ENCODE measurements around the gene SLC6A13. TPM values are rescaled to one million over a fixed set of nuclear protein-coding genes. Genes with fewer than 3 reads are reported as not detected.

Gene SLC6A13
- total and polyA plus RNA-seq, 10 of the 15 experiments (the other 5 are each of a cell fraction or from before 2014, with no cell fraction given) = 0.18 to 1.2 (median 0.20) TPM; not detected in 3

DNA sequence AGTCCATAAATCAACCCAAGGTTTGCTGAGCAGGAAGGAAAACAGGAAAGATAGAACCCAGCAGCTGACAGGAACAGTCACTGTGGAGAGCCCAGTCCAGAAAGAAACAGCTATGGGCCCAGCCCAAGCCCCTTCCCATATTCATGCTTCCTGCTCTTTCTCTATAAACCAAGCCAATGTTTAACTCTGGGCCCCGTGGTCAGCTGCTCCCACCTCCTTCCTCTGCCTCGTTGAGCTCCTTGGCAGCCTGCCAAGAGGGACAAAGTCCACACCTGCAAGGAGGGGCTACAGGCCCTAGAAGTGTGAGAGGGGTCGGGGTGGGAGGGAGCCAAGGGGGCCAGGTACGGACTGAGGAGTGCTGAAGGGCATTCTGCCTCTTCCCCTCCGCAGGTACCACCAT, 10.0 kb downstream of the SLC6A13 start:
- Histone ChIP-seq H3K27me3 (replicated peaks in 1 of 2; ENCODE audit: control insufficient read depth in 2 of 2, insufficient read depth in 2 of 2, low read length in 1 of 2) (peaks cover 0 to under 1% of the 10 kb centered on the region in 2 experiments; a peak in 1 of 4 replicates), H3K9me3 (replicated peaks; ENCODE audit: control insufficient read depth, insufficient read depth, low read length) (no peaks in the 10 kb centered on the region), H3K4me3 (no peak overlapping the region), H4K20me1 (ENCODE audit: control insufficient read depth, insufficient read depth) (no peaks in the 10 kb centered on the region), H3K9ac (ENCODE audit: control insufficient read depth, insufficient read depth, low read length) (no peak overlapping the region), H3K4me2 (ENCODE audit: control insufficient read depth, insufficient read depth) (no peak overlapping the region), H2AFZ (ENCODE audit: control insufficient read depth, low read depth, low read length) (no peak overlapping the region), H3K4me1 (ENCODE audit: control insufficient read depth, insufficient read depth, low read length) (no peaks in the 10 kb centered on the region), H3K27ac (ENCODE audit: control insufficient read depth, insufficient read depth) (no peak overlapping the region), H3K79me2 (ENCODE audit: control insufficient read depth, insufficient read depth, low read length) (no peaks in the 10 kb centered on the region), H3K36me3 (ENCODE audit: control insufficient read depth in 2 of 2, insufficient read depth in 2 of 2, low read length in 1 of 2) (no peaks in the 10 kb centered on the region)
- intact Hi-C loops (cut with micrococcal nuclease; ENCODE audit: unreplicated experiment) = no loop called here
- in situ Hi-C loops (cut with MboI) = no loop called here
- no peak for DNase-seq (ENCODE audit: low read depth, low spot score)
- 26% methylated on average over 5 of the region's 5 CpGs for WGBS (ENCODE audit: insufficient coverage, insufficient replicate concordance, low lambda C conversion rate, missing lambda C conversion rate)
- no peak for ATAC-seq
- no peak for FAIRE-seq
- ChIA-PET RAD21 (ENCODE audit: unreplicated experiment) (no interaction called here), SMC1A (ENCODE audit: uncharacterized antibody, unreplicated experiment) (no interaction called here), POLR2A (no interaction called here), CTCF (no interaction called here)
- TF ChIP-seq IKZF1 (conservative IDR thresholded peaks at IDR 0.05) (no peak), SMAD5 (IDR thresholded peaks at IDR 0.05; ENCODE audit: low read depth) (no peak), CHD1 (IDR thresholded peaks at IDR 0.05; ENCODE audit: low read depth, low read length) (no peak), BACH1 (IDR thresholded peaks at IDR 0.05; ENCODE audit: borderline replicate concordance) (no peak), KDM1A (IDR thresholded peaks at IDR 0.05; ENCODE audit: borderline replicate concordance) (no peak)
- no TSS peak for BruUV-seq (replicated peaks)

DNA sequence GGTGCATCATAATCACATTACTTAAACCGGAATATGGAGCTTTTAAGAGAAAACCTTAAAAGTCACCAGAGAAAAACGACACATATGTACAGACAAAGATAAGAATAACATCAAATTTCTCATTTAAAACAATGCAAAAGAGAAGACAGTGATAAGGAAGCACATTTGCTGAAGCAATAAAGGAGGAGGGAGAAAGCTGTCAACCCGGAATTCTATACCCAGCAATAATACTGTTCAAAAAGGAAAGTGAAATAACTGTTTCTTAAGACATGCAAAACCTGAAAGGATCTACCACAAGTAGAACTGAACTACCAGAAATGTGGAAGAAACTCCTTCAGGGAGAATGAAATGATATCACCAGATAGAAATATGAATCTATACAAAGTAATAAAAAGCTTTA, 15.4 kb downstream of the SLC6A13 start:
- BruUV-seq (replicated peaks) = no TSS peak
- no peaks in the 10 kb centered on the region for H3K36me3 ChIP-seq (ENCODE audit: control insufficient read depth in 2 of 2, insufficient read depth in 2 of 2, low read length in 1 of 2)
- ATAC-seq = no peak
- no peak overlapping the region for H3K4me2 ChIP-seq (ENCODE audit: control insufficient read depth, insufficient read depth)
- no peaks in the 10 kb centered on the region for H3K4me1 ChIP-seq (ENCODE audit: control insufficient read depth, insufficient read depth, low read length)
- ChIA-PET SMC1A (ENCODE audit: uncharacterized antibody, unreplicated experiment) (interaction anchor here (0.6 kb wide), 1 partner anchor 183 kb away, joined by 3 read pairs; no protein-coding TSS in a partner anchor), POLR2A (no interaction called here), CTCF (interaction anchor here (0.6 to 0.7 kb wide), 2 partner anchors 11 to 301 kb away, joined by 3 read pairs; no protein-coding TSS in a partner anchor), RAD21 (ENCODE audit: unreplicated experiment) (interaction anchor here (1.1 kb wide), 1 partner anchor 28 kb away, joined by 3 read pairs; no protein-coding TSS in a partner anchor)
- H3K79me2 ChIP-seq (ENCODE audit: control insufficient read depth, insufficient read depth, low read length) = no peaks in the 10 kb centered on the region
- no peaks in the 10 kb centered on the region for H4K20me1 ChIP-seq (ENCODE audit: control insufficient read depth, insufficient read depth)
- no peak for FAIRE-seq
- H3K27ac ChIP-seq (ENCODE audit: control insufficient read depth, insufficient read depth) = no peak overlapping the region
- in situ Hi-C loops (cut with MboI) (no loop called here), intact Hi-C loops (cut with micrococcal nuclease; ENCODE audit: unreplicated experiment) (no loop called here)
- TF ChIP-seq ZNF384 (IDR thresholded peaks at IDR 0.05; ENCODE audit: borderline replicate concordance, low read depth, low read length) = no peak
- no peak for TF ChIP-seq BHLHE40 (IDR thresholded peaks at IDR 0.05; ENCODE audit: borderline replicate concordance in 1 of 2, low read depth in 2 of 2, low read length in 1 of 2)
- no peak for TF ChIP-seq MEF2B (IDR thresholded peaks at IDR 0.05; ENCODE audit: partially characterized antibody, poor library complexity, severe bottlenecking)
- 0 out of 2 replicates have a peak, but pooled peaks have one; percentile 54 for TF ChIP-seq CBX5 (IDR thresholded peaks at IDR 0.05; ENCODE audit: low read depth)
- no peak for DNase-seq (ENCODE audit: low read depth, low spot score)
- H3K9me3 ChIP-seq (replicated peaks; ENCODE audit: control insufficient read depth, insufficient read depth, low read length) = no peaks in the 10 kb centered on the region; the same call in 2 of the 3 replicates
- no peak overlapping the region for H2AFZ ChIP-seq (ENCODE audit: control insufficient read depth, low read depth, low read length)
- H3K4me3 ChIP-seq = no peak overlapping the region
- WGBS (ENCODE audit: insufficient coverage, insufficient replicate concordance, low lambda C conversion rate, missing lambda C conversion rate) = 43% methylated on average over 3 of the region's 3 CpGs
- H3K9ac ChIP-seq (ENCODE audit: control insufficient read depth, insufficient read depth, low read length) = no peak overlapping the region
- no peaks in the 10 kb centered on the region for H3K27me3 ChIP-seq (replicated peaks in 1 of 2; ENCODE audit: control insufficient read depth in 2 of 2, insufficient read depth in 2 of 2, low read length in 1 of 2)
